Right ventricle myocardium superior (tissue), 1 donor: ENCODE results near the gene ELOVL7. TPM values are rescaled to one million over a fixed set of nuclear protein-coding genes. Genes with fewer than 3 reads are reported as not detected.
"Not testable (repeated sequence)": the region's sequence is repeated elsewhere in the genome, so short reads cannot be mapped to it uniquely, and the experiment has no call there.

Experiments
- ATAC-seq: fragments of 200-7000 bp; cut with Tn5 transposase; one replicate; pipeline ENCODE4 v1.9.1; 2020; ENCODE audit warnings: mild to moderate bottlenecking; ENCODE audit not compliant: poor library complexity
- DNase-seq: peaks from one replicate; pipeline ENCODE4 v3.0.0-alpha.2; 2020
- intact Hi-C: fragments of 100-400 bp; cut with DNase I; formaldehyde crosslinking; loops from one replicate; pipeline ENCODE4 v1.11.2; 2022
- total RNA-seq: library from RNA; stranded (reverse); fragmentation: NEBNext Ultra II Directional; extraction: Animal tissue kit (Norgen Biotek cat#: 25700); gene quantifications from one replicate; pipeline ENCODE4 v1.2.1, GENCODE V29; 2021
- donor health status: DM: no; HTN: yes; CAD: no; lungs with severe emphysema.

Gene ELOVL7
- total RNA-seq, 1 donor from 2014 or later = 0.73 TPM

- intact Hi-C loops = no loop called here
- ATAC-seq = no peak
- DNase-seq = no peak
Observed at GRCh38 chr5:60738461-60738860, 105.6 kb downstream of the ELOVL7 start.

- ATAC-seq, DNase-seq, intact Hi-C loops: not testable (repeated sequence)
Observed at GRCh38 chr5:60730858-60731257, 113.2 kb downstream of the ELOVL7 start.

DNA sequence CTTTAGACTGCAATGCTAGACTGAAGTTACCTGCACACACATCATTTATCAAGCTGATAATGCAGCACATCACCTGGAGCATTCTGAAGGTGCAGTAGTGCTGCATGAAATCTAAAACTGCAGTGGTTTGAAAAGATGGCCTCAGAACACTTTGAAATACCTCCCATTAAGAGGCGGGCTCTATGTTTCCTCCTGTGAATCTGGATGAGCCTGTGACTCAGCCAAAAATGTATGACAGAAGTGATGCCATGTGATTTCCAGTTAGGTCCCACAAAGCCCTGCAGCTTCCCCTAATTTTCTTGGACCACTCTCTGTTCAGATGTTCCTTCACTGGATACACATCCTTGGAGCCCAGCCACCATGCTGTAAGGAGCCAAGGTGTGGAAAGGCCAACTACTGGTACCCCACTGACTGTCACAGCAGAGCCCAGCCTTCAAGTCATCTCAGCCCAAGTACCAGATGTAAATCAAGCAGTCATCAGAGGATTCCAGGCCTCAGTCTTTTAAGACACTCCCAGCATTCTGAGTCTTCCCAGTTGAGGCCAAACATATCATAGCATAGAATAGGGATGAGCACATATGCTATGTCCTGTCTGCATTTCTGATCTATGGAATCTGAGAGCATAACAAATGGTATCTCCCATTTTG lies 116.9 kb downstream of the ELOVL7 start:
- intact Hi-C loops = no loop called here
- DNase-seq (no peak), ATAC-seq (no peak)

DNA sequence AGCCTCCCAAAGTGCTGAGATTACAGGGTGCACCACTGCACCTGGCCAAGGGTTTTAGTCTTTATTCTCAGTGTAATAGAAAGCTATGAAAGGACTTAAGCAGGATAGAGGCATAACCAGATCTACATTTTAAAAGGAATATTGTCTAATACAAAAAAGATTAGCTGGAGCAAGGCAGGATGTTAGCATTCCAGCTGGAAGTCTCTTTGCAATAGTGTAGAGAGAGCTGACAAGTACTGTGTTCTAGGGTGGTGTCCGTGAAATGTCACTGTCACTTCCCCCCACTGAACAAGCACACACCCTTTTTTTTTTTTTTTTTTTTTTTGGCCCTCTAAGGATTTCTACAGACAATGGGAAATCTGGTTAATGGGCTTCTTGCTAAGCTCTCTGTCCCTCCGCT lies 119.9 kb downstream of the ELOVL7 start:
- intact Hi-C loops = no loop called here
- ATAC-seq = no peak
- no peak for DNase-seq

DNA sequence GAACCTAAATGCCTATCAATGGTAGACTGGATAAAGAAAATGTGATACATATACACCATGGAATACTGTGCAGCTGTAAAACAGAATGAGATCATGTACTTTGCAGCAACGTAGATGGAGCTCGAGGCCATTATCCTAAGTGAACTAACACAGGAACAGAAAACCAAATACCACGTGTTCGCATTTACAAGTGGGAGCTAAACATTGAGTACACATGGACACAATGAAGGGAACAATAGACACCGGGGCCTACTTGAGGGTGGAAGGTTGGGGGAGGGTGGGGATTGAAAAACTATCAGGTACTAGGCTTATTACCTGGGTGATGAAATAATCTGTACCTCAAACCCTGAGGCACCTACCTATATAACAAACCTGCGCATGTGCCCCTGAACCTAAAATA lies 121.7 kb downstream of the ELOVL7 start:
- ATAC-seq = no peak
- DNase-seq = no peak
- intact Hi-C loops = no loop called here

GRCh38 chr5:60719329-60719728 lies 124.7 kb downstream of the ELOVL7 start:
- intact Hi-C loops = no loop called here
- ATAC-seq (no peak), DNase-seq (no peak)

- no peak for ATAC-seq
- intact Hi-C loops = no loop called here
- DNase-seq = no peak
Observed at GRCh38 chr5:60718166-60718892, 125.7 kb downstream of the ELOVL7 start.

DNA sequence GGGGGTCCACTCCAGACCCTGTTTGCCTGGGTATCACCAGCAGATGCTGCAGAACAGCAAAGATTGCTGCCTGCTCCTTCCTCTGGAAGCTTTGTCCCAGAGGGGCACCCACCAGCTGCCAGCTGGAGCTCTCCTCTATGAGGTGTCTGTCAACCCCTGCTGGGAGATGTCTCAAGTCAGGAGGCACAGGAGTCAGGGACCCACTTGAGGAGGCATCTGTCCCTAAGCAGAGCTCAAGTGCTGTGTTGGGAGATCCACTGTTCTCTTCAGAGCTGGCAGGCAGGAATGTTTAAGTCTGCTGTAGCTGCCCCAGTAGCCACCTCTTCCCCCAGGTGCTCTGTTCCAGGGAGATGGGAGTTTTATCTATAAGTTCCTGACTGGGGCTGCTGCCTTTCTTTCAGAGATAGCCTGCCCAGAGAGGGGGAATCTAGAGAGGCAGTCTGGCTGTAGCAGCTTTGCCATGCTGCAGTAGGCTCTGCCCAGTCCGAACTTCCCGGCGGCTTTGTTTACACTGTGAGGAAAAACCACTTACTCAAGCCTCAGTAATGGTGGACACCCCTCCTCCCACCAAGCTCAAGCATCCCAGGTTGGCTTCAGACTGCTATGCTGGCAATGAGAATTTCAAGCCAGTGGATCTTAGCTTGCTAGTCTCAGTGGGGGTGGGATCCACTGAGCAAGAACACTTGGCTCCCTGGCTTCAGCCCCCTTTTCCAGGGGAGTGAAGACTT lies 128.7 kb downstream of the ELOVL7 start:
- ATAC-seq, DNase-seq, intact Hi-C loops: not testable (repeated sequence)

DNA sequence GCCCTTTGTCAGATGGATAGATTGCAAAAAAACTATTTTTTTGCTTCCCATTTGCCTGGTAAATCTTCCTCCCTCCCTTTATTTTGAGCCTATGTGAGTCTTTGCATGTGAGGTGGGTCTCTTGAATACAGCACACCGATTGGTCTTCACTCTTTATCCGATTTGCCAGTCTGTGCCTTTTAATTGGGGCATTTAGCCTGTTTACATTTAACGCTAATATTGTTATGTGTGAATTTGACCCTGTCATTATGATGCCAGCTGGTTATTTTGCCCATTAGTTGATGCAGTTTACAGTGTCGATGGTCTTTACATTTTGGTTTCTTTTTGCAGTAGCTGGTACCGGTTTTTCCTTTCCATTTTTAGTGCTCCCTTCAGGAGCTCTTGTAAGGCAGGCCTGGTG lies 131.1 kb downstream of the ELOVL7 start:
- intact Hi-C loops = no loop called here
- no peak for DNase-seq
- ATAC-seq = no peak

DNA sequence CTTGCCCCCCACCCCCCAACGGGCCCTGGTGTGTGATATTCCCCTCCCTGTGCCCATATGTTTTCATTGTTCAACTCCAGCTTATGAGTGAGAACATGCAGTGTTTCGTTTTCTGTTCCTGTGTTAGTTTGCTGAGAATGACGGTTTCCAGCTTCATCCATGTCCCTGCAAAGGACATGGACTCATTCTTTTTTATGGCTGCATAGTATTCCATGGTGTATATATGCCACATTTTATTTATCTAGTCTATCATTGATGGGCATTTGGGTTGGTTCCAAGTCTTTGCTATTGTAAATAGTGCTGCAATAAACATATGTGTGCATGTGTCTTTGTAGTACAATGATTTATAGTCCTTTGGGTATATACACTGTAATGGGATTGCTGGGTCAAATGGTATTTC lies 132.2 kb downstream of the ELOVL7 start:
- DNase-seq, intact Hi-C loops, ATAC-seq: not testable (repeated sequence)

- DNase-seq (no peak), ATAC-seq (no peak)
- intact Hi-C loops = no loop called here
Observed at GRCh38 chr5:60710362-60710761, 133.7 kb downstream of the ELOVL7 start.

- ATAC-seq (no peak), DNase-seq (no peak)
- intact Hi-C loops = no loop called here
Observed at GRCh38 chr5:60705144-60705543, 138.9 kb downstream of the ELOVL7 start.

GRCh38 chr5:60703944-60704343 lies 140.1 kb downstream of the ELOVL7 start:
- ATAC-seq (no peak), DNase-seq (no peak)
- intact Hi-C loops = no loop called here

Other genes starting within 250 kb of the ELOVL7 start
- gene DEPDC1B, start 144.1 kb downstream of the ELOVL7 start, total RNA-seq = 0.27 TPM
- 5.1 TPM for gene ERCC8, start 100.8 kb upstream of the ELOVL7 start, total RNA-seq
- 41.2 TPM for gene NDUFAF2, start 100.9 kb upstream of the ELOVL7 start, total RNA-seq